Inferior parietal cortex (tissue), 1 donor: ENCODE data around the gene ITGA11.

ENCODE experiments used
- DNase-seq: peaks from one replicate; pipeline ENCODE4 v3.0.0-alpha.2; 2016; ENCODE audit errors: extremely low spot score

Gene ITGA11

DNA sequence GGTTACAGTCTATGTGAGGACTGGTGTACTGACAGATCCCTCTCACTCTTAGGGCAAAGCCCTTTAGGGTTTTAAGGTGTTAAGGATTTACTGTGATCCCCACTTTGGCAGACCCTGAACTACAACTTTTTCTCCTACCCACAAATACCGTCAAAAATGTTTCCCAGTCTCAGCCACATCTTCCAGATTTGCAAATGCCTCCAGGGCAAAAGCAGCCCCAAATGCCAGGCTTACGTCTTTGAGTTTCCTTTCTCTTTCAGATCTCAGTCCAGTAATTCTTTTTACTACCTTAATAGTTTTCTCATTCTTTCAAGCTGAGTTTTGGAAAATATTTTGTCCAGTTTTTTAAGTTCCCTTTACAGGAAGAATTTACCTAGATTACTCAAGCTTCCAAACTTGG lies 13.4 kb upstream of the ITGA11 start:
- no peak for DNase-seq

DNA sequence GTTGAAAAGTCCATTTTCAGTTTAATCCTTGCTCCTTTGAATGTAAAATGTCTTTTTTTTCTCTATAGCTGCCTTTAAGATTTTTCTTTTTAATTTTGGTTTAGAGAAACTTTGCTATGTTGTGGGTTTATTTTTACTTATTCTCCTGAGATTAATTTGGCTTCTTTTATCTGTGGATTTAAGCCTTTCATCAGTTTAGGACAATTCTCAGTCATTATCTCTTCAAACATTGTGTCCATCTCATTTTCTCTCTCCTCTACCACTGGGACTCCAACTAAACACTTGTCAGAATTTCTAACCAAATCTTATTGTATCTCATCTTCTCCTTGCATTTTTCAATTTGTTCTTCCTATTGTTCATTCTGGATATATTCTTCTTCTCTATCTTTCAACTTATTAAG lies 12.4 kb upstream of the ITGA11 start:
- no peak for DNase-seq

DNA sequence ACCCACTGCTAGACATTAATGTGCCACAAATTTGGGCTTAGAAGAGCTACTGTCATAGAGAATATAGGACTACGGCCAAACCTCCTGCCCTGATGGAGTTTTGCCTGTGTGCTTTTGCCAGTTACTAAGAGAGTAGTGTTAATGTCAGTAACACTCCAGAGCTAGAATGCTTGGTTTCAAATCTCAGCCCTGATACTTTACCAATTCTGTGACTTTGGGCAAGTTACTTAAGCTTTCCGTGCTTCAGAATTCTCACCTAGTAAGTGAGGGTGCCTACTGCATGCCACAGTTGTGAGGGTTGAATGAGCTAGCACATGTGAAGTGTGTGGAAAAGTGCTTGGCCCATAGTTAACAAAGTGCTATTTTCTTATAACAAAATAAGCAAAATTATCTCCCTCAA lies 10.9 kb upstream of the ITGA11 start:
- no peak for DNase-seq

DNA sequence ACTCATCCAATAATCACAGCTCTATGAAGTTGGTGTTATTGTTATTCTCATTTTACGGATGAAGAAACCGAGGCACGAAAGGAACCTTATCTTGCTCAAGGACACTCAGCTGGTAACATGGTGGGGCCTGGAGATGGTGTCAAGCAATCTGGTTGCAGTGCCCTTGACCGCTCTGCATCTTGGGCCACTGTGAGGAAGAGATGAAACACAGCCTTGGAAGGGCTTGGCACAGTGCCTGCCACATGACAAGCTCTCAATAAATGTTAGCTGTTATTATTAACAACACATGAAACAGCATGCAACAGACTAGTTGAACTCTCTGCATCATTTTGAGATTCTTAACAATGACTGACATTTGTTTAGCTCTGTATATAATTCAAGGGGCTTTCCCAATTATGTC lies 10.1 kb upstream of the ITGA11 start:
- no peak for DNase-seq

- DNase-seq = no peak
Measured at GRCh38 chr15:68441045-68441743, 9.2 kb upstream of the ITGA11 start.

- DNase-seq = no peak
Measured at GRCh38 chr15:68440136-68440535, 8.2 kb upstream of the ITGA11 start.

DNA sequence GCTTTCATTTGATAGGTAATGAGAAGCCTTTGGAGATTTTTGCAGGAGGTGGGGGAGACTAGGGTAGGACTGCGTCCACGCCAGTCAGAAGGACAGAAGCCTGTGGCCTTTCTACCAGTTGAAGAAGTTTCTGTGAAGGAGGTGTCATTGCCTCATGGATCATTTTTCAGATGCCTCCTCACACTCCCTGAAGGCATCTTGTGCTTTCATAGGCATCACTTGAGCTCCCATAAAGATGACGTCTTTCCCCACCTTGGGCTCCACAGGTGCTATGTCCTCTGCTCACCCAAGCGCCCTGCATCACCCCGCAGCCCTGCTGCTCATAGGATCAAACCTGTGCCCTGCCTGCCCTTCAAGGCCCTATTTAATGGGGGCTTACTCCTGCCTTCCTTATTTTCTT lies 7.5 kb upstream of the ITGA11 start:
- no peak for DNase-seq

DNA sequence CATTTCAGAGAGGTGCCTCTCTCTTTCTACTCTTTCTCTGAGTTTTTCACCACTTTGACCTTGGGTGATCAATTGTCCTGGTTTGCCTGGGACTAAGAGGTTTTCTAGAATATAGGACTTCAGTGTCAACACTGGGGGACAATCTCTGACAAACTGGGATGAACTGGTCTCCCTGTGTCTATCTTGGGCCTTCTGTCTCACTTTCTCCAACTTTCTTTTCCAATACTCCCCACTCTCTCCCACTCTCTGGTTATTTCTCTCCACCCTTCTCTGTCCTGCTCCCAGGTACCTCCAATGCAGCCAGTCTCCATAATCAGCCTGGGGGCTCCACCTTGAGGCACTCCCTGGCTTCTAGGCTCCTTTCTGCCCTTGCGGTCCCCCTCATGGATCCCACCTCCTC lies 4.7 kb upstream of the ITGA11 start:
- DNase-seq = no peak

DNA sequence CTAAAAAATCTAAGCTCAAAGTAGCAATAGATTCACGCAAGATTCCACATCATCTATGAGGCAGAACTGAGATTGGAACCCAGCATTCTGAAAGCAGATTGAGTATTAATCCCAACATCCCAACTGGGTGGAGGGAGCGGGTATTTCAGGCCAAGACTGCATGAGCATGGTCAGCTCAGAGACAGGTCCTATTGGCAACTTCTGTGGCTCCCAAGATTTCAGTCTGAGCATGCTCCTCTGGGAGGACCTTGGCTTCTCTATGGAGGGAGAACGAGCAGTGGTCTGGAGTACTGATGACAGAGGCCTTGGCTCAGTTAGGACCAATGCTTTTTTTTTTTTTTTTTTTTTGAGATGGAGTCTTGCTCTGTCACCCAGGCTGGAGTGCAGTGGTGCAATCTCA lies 4.0 kb upstream of the ITGA11 start:
- no peak for DNase-seq

- no peak for DNase-seq
Measured at GRCh38 chr15:68434021-68434420, 2.1 kb upstream of the ITGA11 start.

DNA sequence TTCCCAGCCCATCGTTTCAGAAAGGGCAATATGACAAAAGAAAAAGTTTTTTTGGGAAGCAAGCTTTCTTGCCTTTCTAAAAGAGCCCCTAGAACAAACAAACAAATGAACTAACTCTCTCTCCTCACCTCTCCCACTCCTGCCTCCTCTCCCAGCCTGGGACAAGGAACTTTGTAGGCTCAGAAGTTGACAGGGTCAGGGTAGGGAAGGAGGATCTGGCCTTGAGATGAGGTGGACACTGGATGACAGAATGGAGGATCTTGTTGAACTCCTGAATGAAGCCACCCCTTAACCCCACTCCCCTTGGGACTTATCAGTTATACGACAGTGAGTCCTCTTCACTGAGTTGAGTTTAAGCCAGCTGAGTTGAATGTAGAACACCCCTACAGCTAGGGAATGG lies 1.6 kb upstream of the ITGA11 start:
- no peak for DNase-seq

DNA sequence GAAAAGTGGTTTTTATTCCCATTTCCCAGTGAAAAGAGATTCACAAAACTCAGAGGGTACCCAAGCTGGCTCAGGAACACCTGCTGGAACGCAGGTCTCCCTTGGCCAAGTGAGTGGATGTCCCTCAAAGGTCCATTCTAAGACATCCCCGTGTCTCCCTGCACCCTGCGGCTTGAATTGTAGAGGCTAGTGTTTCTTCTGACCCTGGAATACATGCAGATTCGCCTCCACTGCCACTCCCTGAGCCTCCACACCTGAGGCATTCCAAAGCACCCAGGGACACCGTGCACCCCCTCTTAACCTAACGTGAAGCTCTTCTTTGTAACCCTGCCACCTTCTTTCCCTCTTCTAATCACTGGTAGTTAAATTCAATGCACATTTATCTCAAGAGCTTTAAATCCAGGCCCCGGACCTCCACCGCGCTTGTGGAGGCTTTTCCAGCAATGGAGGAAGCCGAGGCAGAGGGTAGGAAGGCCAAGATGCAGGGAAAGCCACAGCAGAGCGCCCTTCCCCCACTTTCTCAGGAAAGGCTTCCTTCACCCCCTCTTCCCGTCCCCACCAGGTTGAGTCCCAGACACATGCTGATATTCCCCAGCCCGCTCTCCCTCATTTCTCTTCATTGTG lies 590 bp upstream of the ITGA11 start:
- DNase-seq = no peak

DNA sequence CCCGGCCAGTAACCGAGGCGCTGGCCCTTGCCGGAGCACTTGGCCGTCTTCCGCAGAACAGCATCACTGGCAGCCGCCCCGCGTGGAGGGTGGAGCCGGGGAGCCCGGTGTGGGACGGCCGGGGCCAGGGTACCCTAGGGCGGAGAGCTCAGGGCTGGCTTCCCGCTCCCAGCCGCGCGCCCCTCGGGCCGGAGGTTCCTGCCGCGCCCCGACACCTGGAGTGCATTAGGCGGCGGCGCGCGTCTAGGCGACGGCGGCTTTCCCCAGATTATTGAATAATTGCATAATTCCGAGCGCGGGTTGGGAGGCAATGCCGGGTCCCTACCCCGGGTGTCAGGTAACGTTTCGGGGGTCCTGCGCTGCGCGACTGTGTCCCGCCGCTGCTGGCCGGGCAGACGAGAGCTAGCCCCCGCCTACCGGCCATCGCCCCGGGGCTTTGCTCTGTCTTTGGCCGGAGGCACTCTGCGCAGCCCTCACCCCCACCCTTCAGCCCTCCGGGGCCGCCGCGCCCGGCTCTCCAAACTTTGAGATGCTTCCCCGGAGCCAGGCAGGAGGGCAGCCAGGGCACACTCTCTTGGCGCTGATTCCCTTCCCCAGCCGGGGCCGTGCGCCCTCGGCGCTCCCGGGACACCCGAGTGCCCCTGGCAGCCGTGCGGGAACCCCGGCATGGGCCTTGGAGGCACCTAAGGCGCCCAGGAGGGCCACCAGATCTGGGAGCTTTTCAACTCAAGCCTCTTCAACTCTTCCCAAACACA lies 749 bp downstream of the ITGA11 start:
- no peak for DNase-seq

- no peak for DNase-seq
Measured at GRCh38 chr15:68430471-68431036, 1.4 kb downstream of the ITGA11 start.

DNA sequence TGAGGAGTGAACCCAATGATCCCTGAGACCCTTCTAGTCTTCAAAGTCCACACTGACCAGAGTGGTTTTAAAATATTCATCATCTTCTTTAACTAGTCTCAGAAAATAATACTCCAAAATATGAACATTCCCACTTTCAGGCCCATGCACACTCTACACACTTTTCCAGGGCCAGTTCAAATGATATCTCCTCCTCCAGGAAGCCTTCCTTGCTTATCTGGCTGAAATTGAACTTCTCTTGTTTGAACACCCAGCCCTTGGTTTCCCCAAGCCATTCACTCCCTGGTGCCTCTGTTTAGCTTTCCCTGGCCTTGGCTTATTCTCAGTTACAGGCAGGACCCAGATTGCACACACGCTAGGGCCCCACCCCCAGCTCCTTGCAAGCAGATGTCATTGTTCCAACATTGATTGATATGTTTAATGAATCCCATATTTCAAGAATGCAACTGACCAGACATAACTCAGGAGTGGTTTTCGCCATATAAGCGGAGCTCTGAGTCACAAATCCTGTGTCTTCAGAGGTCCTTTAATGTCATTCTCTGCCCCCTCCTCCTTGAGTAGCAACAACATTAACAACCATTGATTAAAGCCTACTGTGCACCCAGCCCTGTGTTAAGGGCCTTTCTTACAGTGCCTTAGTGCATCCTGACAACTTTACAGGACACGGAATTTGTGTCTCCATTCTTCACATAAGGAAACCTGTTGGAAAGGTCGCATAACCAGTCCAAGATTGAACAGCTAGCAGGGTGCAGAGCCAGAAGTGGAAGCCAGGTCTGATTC lies 2.1 kb downstream of the ITGA11 start:
- DNase-seq = no peak

DNA sequence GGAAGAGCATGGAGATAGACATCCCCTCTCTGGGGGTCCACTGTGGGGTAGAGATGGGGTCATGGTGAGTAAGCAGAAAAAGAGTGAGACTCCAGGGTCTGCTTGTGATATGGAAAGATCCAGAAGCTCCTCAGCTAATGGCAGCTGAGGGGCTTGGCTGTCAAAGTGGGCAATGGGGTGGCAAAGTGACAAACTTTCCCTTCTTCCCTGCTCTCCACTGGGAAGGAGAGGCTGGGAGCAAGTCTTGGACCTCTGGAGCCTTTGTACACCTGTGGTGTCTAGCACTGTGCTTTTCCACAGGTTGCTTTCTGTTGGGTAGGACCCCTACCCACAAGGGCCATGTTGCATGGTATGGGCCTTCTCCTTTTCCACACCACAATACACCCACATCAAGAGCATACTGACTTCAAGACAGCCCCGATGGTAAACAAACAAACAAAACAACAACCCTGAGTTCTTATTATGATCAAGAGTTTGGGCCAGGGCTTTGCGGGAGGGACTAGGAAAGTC lies 3.5 kb downstream of the ITGA11 start:
- DNase-seq = no peak

DNA sequence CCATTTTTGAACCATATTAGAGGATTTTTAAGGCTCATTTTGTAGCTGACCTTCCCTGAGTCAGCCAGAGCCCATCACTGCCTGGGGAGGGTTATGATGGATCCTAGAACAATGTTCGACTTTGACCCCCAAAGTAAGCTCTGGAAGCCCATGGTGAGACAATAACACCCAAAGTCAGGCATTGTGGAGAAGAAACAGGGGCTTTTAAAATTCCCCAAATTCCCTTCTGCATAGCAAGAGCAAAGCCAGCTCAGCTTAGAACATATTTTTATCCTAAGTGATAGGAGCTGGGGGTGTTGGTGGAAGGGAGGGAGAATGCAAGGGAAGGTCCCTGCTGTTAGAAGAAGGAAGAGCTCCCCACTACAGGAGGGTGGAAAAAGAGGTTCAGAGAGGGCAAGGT lies 4.0 kb downstream of the ITGA11 start:
- DNase-seq = no peak

- DNase-seq = no peak
Measured at GRCh38 chr15:68427366-68427765, 4.6 kb downstream of the ITGA11 start.

DNA sequence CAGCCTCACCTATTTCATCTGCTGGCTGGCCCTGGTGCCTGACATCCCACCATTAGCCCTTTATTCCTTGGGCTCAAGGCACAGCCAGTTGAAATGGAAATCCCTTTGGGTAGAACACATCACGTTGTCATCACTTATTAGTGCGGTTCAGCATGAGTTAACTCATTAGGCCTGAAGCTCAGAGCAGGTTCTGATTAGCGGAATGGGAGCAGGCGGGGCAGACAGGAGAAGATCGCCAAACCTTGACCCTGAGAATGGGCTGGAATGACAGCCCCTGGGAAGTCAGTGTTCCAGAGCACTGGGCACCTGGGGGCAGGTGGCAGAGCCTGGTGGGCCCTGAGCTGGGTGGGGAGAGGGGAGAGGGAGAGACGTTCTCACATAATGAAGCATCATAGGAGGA lies 5.8 kb downstream of the ITGA11 start:
- DNase-seq = no peak

DNA sequence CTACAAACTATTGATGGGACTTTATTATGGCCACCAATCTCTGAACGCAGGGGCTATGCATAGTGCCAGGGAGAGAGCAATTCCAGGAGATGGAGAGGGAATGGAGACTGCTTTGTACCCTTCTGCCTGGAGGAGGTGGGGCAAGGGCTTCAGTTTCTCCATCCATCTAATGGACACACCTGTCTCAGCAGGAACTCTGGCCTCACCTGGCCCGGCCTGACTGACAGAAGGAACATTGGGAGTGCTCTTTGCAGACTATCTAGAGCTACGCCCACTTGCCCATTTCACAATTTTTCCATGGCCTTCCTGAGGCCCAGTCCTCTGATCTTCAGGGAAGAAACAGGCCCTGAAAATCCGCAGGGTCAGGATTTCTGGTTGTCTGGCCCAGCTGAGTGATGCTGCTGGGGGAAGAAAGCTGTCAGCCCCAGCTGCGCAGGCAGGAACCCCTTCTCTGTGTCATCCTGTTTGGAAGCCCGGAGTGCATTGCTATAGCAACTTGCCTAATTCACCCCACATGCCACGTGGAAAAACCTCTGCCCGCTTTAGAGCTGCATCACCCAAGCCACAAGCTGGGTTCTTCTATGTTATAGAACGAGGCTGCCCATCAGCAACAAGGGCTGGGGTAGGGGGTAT lies 6.4 kb downstream of the ITGA11 start:
- no peak for DNase-seq

DNA sequence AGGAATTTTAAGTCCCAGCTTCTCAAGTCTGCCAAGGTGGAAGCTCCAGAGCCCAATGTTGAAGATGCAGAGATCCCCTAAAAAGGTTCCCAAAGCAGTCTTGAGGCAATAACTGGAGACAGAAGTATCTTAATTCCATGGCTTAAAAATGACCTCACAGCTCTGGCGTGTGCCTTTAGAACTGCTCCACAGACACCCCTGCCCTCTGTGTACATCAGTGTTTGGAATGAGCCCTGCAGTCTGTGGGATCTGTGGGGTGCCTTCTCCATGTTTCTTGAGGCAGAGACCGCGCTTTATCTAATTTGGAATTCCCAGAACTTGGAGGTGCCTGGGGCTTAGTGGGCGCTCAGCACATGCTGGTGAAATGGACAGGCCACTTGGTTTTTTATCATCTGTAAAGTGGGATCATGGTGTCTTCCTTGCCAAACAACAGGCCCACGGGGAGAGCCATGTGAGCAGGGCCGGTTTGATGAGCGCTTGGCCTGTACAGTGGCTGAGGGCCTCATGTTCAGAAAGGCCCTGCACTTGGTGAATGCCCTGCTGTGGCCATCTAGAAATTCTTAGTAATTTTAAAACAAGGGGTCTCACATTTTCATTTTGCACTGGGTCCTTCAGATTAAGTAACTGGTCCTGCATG lies 7.1 kb downstream of the ITGA11 start:
- DNase-seq = no peak
